H1 (cell line): ENCODE measurements around the gene RAD51B. TPM values are rescaled to one million over a fixed set of nuclear protein-coding genes. Genes with fewer than 3 reads are reported as not detected.

Source experiments
- polyA plus RNA-seq, 7 experiments: library from polyadenylated mRNA; depleted of rRNA in 3 of 7; stranded (reverse) in 5 of 7; unstranded in 2 of 7; fragments of >200 nt in 5 of 7; fragments of 200-250 nt in 2 of 7; gene quantifications; 1 replicate in 5 of 7; 2 replicates in 1 of 7; 4 replicates in 1 of 7; pipeline versions ENCODE4 v1.2.1 to v1.2.3, GENCODE V29; 2011 to 2013; ENCODE audit warnings: missing spikeins in 2 of 7, mixed read lengths in 2 of 7
- total RNA-seq: library from RNA; stranded (reverse); fragmentation: NEBNext Ultra II Directional; extraction: Animal tissue kit (Norgen Biotek cat#: 25700); gene quantifications from 2 replicates; pipeline ENCODE4 v1.2.1, GENCODE V29; 2021
- TF ChIP-seq, protein P1 (sequence below): IDR thresholded peaks from 2 replicates; pipeline ENCODE4 v1.6.1; 2011; ENCODE audit warnings: low read length, improper control_type of control experiment

RAD51B gene
- total and polyA plus RNA-seq, 2 of the 8 experiments (the other 6 are each of a cell fraction or from before 2014, with no cell fraction given): 3.9 to 14.9 TPM

DNA sequence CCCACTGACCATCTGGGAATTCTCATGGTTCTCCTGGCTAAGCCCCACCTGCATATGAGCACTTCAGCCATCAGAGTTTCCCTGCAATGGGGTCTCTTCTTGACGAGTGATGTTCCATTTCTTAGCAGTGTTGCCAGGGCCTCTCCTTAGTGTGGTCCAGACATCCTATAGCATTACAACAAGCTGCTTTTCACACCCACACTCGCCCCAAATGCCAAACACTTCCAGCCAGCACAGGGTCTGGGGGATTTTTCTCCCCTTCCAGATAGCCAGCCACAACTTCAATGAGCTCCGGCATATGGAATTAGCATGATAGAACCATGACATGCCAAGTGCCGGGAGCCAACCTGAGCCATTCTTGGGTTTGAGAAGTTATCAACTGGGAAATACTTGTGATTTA is 705.9 kb downstream of the RAD51B start (continued):
- TF ChIP-seq, protein P1, sequence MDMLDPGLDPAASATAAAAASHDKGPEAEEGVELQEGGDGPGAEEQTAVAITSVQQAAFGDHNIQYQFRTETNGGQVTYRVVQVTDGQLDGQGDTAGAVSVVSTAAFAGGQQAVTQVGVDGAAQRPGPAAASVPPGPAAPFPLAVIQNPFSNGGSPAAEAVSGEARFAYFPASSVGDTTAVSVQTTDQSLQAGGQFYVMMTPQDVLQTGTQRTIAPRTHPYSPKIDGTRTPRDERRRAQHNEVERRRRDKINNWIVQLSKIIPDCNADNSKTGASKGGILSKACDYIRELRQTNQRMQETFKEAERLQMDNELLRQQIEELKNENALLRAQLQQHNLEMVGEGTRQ: no peak
